Prostate gland (tissue), 2 donors: ENCODE measurements around the gene EIPR1.

ENCODE experiments used
- CTCF ChIP-seq, 4 experiments: fragments of 200-600 bp in 2 of 4; fragments of 450-650 bp in 2 of 4; sonication (generic) in 2 of 4; IDR thresholded peaks; 1 replicate in 3 of 4; 2 replicates in 1 of 4; pipeline ENCODE4 v1.5.1; 2016 to 2019; ENCODE audit warnings: antibody characterized with exemption in 4 of 4, mild to moderate bottlenecking in 2 of 4, moderate library complexity in 2 of 4
- POLR2A ChIP-seq: fragments of 450-650 bp; IDR thresholded peaks from one replicate; pipeline ENCODE4 v1.6.1; 2016; ENCODE audit warnings: antibody characterized with exemption, mild to moderate bottlenecking

DNA sequence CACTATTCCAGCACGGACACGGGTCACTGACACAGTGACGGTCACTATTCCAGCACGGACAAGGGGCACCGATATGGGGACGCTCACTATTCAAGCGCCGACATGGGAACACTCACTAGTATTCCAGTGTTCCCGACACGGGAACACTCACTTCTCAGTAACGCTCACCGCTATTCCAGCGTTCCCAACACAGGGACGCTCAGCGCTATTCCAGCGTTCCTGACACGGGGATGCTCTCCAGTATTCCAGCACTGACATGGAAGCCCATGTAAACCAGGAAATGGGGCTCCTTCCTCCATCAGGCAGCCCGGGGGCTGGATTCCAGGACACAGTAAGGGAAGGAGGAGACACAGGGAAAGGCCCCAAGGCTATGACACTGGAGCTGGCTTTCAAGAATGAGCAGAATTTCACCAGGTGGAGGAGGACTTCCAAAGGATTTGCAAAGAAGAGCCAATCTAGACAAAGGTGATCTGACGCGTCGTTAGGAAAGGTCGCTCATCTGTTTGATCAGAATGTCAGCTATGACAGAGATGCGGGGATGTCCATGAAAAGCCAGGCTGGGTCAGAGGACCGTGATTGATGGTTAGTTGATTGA is 196.1 kb downstream of the EIPR1 start:
- TF ChIP-seq POLR2A (no peak), CTCF (IDR thresholded peaks at IDR 0.05) (no peak)
